Skin of body (tissue), 2 donors: ENCODE results near the gene CSPG4. TPM values are rescaled to one million over a fixed set of nuclear protein-coding genes. Genes with fewer than 3 reads are reported as not detected.

ENCODE experiments used
- DNase-seq: peaks from one replicate; lab custom pipeline; 2025; lab: John Stamatoyannopoulos, UW
- total RNA-seq: library from RNA; depleted of rRNA; stranded (reverse); fragments of >200 nt; gene quantifications from one replicate; pipeline ENCODE4 v1.2.3, GENCODE V29; 2014

The CSPG4 gene
- total RNA-seq, 1 donor from 2014 or later = 42.2 TPM

DNA sequence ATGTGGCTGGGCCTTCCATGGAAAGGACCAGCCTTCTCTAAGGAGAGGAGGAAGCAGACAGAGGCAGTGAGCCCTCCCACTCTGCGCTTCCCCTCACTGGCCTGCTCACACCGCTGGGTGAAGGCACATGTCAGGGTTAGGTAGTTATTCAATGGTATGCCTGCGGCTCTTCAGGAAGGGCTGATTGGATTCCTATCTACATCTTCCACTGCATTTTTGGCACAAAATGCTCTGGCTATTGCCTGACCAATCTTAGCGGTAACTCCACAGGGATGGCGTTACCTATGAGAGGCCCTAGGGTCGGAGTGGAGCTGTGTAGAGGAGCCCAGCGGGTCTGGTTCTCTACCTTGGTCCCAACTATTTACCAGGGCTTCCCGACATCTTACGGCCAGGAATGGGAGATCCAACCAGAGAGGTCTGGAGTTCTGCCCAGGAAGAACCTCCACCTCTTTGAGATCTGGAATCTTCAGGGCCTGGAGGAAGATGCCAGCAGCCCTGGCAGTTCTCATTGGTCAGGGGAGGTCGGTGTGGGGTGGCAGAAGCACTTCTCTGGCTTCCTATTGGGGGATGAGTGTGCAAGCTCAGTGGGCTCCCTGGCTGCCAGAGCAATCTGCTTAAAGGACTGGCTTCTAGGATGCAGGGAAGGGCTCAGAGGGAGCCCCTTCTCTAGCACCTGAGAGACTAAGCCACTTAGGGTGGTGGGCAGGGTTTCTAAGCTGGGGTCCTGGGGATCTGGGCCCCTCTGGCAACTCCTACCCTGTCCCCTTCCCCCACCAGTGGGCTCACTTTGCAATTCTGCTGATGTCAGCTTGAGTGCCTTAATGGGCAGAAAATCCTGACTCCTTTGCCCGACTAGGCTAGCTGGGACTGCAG lies 40.7 kb downstream of the CSPG4 start:
- DNase-seq = no peak

DNA sequence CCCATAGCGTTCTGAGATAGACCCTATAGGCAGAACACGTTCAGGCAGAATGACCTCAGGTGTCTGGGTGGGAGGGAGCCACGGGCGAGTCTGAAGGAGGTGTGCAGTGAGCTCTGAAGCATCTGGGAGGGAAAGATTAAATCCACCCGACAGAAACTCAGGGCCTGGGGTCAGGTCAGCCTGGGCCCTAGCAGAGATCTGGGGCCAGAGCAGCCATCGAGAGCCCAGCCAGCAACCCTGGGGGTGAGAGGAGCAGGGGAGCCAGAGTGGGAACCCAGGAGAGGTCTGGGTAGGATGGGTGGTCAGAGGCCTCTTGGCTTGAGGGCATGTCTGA lies 42.8 kb downstream of the CSPG4 start:
- no peak for DNase-seq

DNA sequence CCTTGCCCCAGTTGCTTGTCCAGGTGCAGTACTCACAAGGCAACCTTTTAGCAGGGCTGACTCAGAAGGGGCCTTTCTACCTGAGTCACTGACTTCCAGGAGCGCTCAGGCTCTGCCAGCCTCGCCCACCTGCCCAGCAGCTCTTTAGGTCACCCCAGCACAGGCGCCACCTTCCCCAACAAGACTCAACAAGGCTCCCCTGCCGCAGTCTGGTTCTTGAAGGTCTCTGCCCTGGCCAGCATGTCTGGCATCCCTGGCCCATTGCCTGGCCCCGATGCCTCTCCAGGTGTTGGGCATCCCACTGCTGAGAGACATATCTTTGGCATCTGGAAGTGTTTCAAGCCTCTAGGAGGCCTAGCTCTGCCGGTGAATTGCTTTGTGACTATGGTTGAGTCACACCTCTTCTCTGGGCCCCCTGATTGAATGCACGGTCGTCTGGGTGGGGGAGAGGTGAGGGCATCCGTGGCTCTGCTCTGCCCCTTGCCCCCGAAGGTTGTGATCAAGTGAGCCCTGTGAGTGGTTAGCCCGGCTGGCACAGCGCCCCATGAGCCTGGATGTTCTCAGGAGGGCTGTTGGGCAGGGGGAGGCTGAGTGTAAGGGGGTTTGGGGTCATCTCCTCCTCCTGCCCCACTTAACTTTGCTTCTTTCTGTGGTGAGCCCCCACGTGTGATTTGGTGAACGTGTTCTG lies 43.3 kb downstream of the CSPG4 start:
- DNase-seq = no peak

- DNase-seq = peak; percentile 98
Measured at GRCh38 chr15:75666823-75667501, 45.7 kb downstream of the CSPG4 start.

- DNase-seq = no peak
Measured at GRCh38 chr15:75663931-75664421, 48.7 kb downstream of the CSPG4 start.

GRCh38 chr15:75662823-75663519 lies 49.7 kb downstream of the CSPG4 start:
- DNase-seq = no peak

DNA sequence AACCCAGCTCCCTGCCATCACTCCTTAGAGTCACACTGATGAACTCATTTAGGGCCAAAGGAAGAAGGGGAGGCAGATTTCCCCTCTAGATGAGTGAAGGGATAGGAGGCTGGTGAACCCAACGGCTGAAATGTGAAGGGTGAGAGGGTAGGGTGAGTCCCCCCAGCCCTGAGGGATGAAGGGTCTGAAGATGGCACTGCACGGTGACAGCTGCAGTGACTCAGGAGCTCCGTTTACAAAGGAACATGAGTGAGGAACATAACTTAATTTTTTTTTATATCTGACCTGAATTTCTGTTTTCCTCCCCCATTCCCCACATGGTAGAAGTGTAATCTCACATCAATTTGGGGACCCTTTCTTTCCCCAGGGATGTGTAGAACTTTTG lies 50.9 kb downstream of the CSPG4 start:
- no peak for DNase-seq

GRCh38 chr15:75661100-75661755 lies 51.4 kb downstream of the CSPG4 start:
- DNase-seq = peak; percentile 49

DNA sequence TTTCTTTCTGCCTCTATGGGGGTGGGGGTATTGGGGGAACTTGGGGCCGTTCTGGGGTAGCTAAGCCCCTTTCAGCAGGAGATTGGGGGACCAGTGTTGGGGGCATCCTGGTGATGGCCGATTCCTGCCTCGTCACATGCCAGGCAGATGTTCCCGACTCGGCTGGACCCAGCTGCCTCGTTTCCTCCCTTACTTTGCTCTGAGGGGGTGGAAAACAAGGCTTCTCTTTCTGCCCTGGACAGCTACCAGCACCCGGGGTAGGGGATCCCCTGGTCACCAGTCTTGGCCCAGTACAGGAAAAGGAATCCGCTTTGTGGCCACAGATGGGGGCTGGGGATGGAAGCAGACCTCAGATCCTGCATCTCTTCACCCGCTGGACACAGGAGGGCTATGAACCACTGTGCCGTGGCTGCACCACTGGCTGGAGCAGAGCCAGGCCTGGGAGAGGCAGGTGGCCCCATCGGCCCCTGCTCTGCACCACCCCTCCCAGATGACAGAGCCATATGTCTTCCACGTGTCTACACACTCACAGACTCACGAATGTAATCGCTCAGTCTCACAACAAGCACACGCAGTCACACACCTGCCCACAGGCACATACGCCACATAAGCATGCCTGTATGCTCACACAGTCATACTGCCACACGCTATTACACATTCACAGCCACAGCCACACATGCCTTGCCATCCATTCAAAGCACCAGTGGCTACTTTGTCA lies 52.6 kb downstream of the CSPG4 start:
- DNase-seq = no peak

GRCh38 chr15:75659141-75659771 lies 53.4 kb downstream of the CSPG4 start:
- no peak for DNase-seq

DNA sequence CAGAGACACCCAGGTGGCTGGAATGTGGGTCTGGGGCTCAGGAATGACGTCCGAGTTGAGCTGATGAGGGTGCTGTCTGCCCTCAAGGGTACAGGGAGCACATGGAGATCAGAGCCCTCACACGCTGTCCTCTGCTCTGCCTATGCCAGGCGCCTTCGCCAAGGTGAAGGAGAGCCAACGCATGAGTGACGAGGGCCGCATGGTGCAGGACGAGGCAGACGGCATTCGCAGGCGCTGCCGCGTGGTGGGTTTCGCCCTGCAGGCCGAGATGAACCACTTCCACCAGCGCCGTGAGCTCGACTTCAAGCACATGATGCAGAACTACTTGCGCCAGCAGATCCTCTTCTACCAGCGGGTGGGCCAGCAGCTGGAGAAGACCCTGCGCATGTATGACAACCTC lies 55.8 kb downstream of the CSPG4 start:
- DNase-seq = no peak

GRCh38 chr15:75656331-75656730 lies 56.3 kb downstream of the CSPG4 start:
- DNase-seq = no peak

DNA sequence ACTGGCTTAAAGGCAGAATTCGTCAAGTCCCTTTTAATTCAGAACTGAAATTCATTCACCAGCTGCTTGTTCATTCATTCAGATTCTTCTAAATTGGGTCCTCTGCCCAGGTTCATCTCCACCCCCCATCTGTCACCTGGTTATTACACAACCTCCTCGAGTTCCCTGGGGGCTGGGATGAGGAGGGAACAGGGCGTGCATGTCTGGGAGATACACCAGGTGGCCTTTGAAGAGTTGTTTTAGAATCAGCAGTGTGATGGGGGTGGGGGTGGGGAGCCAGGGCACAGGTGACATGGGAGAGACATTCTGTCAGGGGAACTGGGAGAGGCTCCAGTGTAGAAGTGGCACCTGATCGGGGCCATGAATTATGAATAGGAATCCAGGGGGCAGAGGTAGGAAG lies 56.7 kb downstream of the CSPG4 start:
- no peak for DNase-seq

GRCh38 chr15:75654201-75654907 lies 58.3 kb downstream of the CSPG4 start:
- DNase-seq = no peak

DNA sequence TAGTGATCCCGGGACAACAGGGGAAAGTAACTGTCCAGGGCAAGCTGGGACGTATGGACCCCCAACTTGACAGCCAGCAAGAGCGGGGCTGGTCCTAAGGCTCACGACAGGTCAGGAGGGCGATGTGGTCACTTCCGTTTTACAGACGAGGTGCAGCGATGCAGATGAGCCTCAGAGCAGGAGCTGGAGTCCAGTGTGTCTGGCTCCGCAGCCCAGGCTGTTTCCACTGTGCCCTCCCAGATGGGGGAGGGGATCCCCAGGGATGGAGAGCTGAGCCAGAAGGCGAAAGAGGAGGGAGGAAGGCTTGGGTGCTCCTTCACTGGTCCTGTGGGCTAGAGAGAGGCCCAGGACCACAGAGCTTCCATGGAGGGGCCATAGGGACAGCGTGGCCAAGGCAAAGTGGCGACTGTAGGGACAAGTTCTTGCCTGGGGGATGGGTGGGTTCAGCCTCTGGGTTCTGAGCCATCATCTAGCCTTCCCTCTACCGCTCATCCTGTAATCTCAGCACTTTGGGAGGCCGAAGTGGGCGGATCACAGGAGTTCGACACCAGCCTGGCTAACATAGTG lies 59.2 kb downstream of the CSPG4 start:
- no peak for DNase-seq

GRCh38 chr15:75651810-75652543 lies 60.7 kb downstream of the CSPG4 start:
- DNase-seq = no peak

DNA sequence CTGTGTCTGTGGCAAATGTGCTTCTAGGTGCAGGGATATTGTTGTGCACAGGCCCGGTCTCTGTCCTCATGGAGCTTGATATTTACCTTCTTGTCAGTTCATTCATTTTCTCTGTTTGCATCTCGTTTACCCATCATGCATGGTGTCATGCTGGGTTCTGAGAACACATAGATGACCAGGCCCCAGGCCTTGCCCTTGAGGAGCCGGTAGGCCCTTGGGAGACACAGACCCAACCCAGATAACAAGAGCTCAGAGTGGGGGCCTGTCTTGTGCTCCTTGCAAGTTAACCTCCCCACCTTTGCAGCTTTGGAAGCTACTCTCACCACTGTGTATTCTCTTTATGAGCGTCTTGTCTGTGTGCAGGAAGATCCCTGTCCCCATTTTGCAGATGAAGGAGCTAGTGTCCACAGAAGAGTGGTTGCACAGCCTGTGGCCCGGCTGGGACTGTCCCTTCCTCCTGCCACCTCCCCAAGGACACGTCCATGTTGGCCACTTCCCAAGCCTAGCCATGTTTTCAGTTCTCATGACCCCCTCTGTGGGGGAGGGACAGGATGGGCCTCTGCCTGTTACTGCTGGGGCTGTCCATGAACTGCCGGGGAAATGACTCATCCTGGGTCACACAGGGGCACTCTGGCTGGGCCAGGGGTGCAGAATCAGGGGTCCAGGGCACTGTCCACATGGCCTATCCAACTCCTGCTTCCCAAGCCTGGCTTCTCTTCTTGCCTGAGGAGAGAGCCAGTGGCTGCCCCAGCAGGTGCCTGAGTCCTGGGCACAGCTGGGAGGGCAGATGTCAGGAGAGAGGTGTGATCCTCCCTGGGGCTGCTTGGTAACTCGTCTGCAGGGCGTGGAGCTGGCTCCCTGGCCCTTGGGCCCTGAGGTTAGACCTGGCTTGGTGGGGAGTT lies 61.5 kb downstream of the CSPG4 start:
- DNase-seq = no peak
